SU-DHL-6 (cell line): Measurements from ENCODE around the gene COL26A1.

Source experiments
- CTCF ChIP-seq: fragments of 200-600 bp; sonication (generic); IDR thresholded peaks from one replicate; pipeline ENCODE4 v1.5.1; 2017; ENCODE audit warnings: antibody characterized with exemption, mild to moderate bottlenecking, low read length, moderate library complexity; ENCODE audit not compliant: insufficient read depth, poor library complexity, severe bottlenecking
- EZH2phosphoT487 ChIP-seq: fragments of 200-600 bp; sonication (generic), shearing (Covaris generic); conservative IDR thresholded peaks from 2 replicates; pipeline ENCODE4 v1.6.1; 2018; ENCODE audit warnings: mild to moderate bottlenecking, antibody characterized with exemption, low read length, moderate library complexity, mixed read lengths

GRCh38 chr7:101470668-101471487 lies 108.2 kb downstream of the COL26A1 start:
- TF ChIP-seq CTCF = no peak
- TF ChIP-seq EZH2phosphoT487 = no peak
